Hepatocyte (in vitro differentiated cells): ENCODE results near the gene LRP1B.

Experiments
- CTCF ChIP-seq: fragments of 200-600 bp; sonication (generic); IDR thresholded peaks from 2 replicates; pipeline ENCODE4 v1.5.1; 2016; ENCODE audit warnings: antibody characterized with exemption, mild to moderate bottlenecking; ENCODE audit not compliant: poor library complexity
- EZH2 ChIP-seq: fragments of 200-600 bp; sonication (generic); IDR thresholded peaks from 2 replicates; pipeline ENCODE4 v1.6.1; 2016; ENCODE audit warnings: antibody characterized with exemption, mild to moderate bottlenecking, borderline replicate concordance
- EZH2phosphoT487 ChIP-seq: fragments of 200-600 bp; sonication (generic); IDR thresholded peaks from one replicate; pipeline ENCODE4 v1.6.1; 2018; ENCODE audit warnings: antibody characterized with exemption, mild to moderate bottlenecking, low read depth, moderate library complexity; ENCODE audit not compliant: unreplicated experiment, severe bottlenecking

GRCh38 chr2:141710589-141711239 lies 420.1 kb downstream of the LRP1B start:
- TF ChIP-seq CTCF (no peak), EZH2phosphoT487 (no peak), EZH2 (no peak)
